ENCODE results near the gene SCUBE1. TPM values are rescaled to one million over a fixed set of nuclear protein-coding genes. Genes with fewer than 3 reads are reported as not detected.
A peak's percentile ranks its signal among the peaks of the same experiment; 100 is the strongest.

The SCUBE1 gene
- total and polyA plus RNA-seq, 9 donors, result 5.5 to 202 (median 49.0) TPM

- no peak for TF ChIP-seq POLR2A (IDR thresholded peaks at IDR 0.05)
- TF ChIP-seq EP300 (IDR thresholded peaks at IDR 0.05), result no peak
- TF ChIP-seq CTCF (IDR thresholded peaks at IDR 0.05), result no peak
- DNase-seq, result no peak
- H3K36me3 ChIP-seq, result no peaks in the 10 kb centered on the region
- no peak overlapping the region for H3K4me3 ChIP-seq
- 75 to 81% (median 79%) methylated on average over 6 of the region's 6 CpGs for WGBS, 3 donors
- intact Hi-C loops (cut with DNase I), result loop anchor here in 2 of 4 donors (5.0 to 10.0 kb wide), 3 partner anchors 111 to 154 kb away; partner anchors contain the start of gene SCUBE1 (in 1 of the 2)
- no peaks in the 10 kb centered on the region for H3K9me3 ChIP-seq
- peaks cover 28% of the 10 kb centered on the region for H3K4me1 ChIP-seq (ENCODE audit: insufficient read depth)
- no peaks in the 10 kb centered on the region for H3K27me3 ChIP-seq
- peak overlapping the region in 1 of 2 donors; percentile 84 for H3K27ac ChIP-seq
These were observed 109.6 kb downstream of the SCUBE1 start for GRCh38 chr22:43233529-43233928.

GRCh38 chr22:43232445-43232844, 110.7 kb downstream of the SCUBE1 start:
- H3K4me3 ChIP-seq, result no peak overlapping the region
- H3K27ac ChIP-seq, result peak overlapping the region in 1 of 2 donors; percentile 24
- H3K27me3 ChIP-seq, result no peaks in the 10 kb centered on the region
- no peaks in the 10 kb centered on the region for H3K9me3 ChIP-seq
- intact Hi-C loops (cut with DNase I), result loop anchor here in 2 of 4 donors (5.0 to 10.0 kb wide), 3 partner anchors 112 to 155 kb away; partner anchors contain the start of gene SCUBE1 (in 1 of the 2)
- no peak for DNase-seq
- 87 to 93% (median 92%) methylated on average over 8 of the region's 8 CpGs for WGBS, 3 donors
- H3K36me3 ChIP-seq, result no peaks in the 10 kb centered on the region
- TF ChIP-seq EP300 (IDR thresholded peaks at IDR 0.05) (no peak), POLR2A (IDR thresholded peaks at IDR 0.05) (no peak), CTCF (IDR thresholded peaks at IDR 0.05) (no peak)
- H3K4me1 ChIP-seq (ENCODE audit: insufficient read depth), result peaks cover 18% of the 10 kb centered on the region

DNA sequence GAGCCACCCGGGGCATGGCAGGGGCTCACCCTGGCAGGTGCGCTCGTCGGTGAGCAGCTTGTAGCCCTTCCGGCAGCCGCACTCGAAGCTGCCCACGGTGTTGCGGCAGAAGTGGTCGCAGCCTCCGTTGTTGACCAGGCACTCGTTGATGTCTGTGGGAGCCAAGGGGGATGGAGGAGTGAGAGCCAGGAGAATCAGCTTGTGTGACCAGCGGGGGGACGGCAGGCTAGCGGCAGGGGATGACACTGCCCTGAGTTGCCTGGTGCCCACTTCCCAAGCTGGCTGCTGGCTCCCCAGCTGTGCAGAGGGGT, 111.5 kb downstream of the SCUBE1 start:
- H3K4me1 ChIP-seq (ENCODE audit: insufficient read depth), result peaks cover 11% of the 10 kb centered on the region
- DNase-seq, result peak in 1 of 5 donors; percentile 50
- TF ChIP-seq POLR2A (IDR thresholded peaks at IDR 0.05) (no peak), EP300 (IDR thresholded peaks at IDR 0.05) (no peak), CTCF (IDR thresholded peaks at IDR 0.05) (no peak)
- intact Hi-C loops (cut with DNase I), result loop anchor here in 3 of 4 donors (2.0 to 10.0 kb wide), 5 partner anchors 113 to 156 kb away; partner anchors contain the start of gene SCUBE1 (in 1 of the 3)
- 79 to 85% (median 79%) methylated on average over 15 of the region's 15 CpGs for WGBS, 3 donors
- H3K9me3 ChIP-seq, result no peaks in the 10 kb centered on the region
- no peak overlapping the region for H3K4me3 ChIP-seq
- H3K36me3 ChIP-seq, result no peaks in the 10 kb centered on the region
- H3K27me3 ChIP-seq, result no peaks in the 10 kb centered on the region
- H3K27ac ChIP-seq, result no peak overlapping the region

DNA sequence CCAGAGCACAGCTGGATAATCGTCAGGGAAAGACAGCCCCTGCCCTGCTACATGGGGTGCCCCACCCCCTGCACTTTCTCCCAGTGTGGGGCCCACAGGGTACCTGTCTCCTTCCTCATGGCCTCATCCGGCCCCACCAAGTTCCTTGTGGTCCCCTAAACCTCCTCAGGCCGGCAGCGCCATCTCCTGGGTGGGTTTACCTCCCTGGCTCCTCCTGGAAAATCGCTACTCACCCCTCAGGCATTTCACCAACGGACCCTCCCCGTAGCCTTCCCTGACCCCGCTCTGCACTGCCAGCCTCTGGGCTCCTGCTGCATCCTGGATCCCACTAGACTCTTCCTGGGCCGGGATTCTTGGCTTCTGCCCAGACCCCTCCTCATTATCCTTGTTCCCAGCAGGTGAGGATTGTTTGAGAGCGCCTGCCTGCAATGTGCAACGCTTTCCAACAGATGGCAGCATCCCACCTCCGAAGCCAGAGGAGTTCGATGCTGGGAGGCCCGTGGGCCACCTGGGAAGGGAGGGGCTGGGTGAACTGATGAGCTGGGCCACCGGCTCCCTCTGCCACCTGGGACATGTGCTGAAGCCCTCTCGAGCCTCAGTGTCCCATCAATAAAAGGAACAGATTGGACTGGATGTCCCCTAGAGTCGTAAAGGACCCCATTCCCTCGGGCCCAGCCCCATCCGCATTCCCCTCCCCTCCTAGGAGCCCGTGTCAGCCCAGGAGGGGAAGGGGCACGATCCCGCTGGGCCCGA, 112.0 kb downstream of the SCUBE1 start:
- Histone ChIP-seq H3K4me1 (ENCODE audit: insufficient read depth) (peaks cover 6% of the 10 kb centered on the region), H3K27ac (no peak overlapping the region), H3K4me3 (no peak overlapping the region), H3K9me3 (no peaks in the 10 kb centered on the region), H3K36me3 (no peaks in the 10 kb centered on the region), H3K27me3 (no peaks in the 10 kb centered on the region)
- intact Hi-C loops (cut with DNase I), result loop anchor here in 3 of 4 donors (2.0 to 10.0 kb wide), 5 partner anchors 114 to 156 kb away; partner anchors contain the start of gene SCUBE1 (in 1 of the 3)
- 23 to 37% (median 36%) methylated on average over 23 of the region's 23 CpGs for WGBS, 3 donors
- peak; percentile 65 to 83 (median 80) for DNase-seq
- TF ChIP-seq EP300 (IDR thresholded peaks at IDR 0.05) (no peak), CTCF (IDR thresholded peaks at IDR 0.05) (peak; percentile 80 to 94 (median 90))
